ENCODE data around the gene OR2L13.

GRCh38 chr1:248144513-248145198 lies 49.7 kb downstream of the OR2L13 start, which contains the start of gene OR2M5:
- no peak for TF ChIP-seq POLR2A (IDR thresholded peaks at IDR 0.05; ENCODE audit: borderline replicate concordance, extremely low read depth, insufficient read depth, insufficient read length)
- TF ChIP-seq POLR2AphosphoS5 (IDR thresholded peaks at IDR 0.05; ENCODE audit: low read depth, low read length): no peak
- TF ChIP-seq, protein P1, sequence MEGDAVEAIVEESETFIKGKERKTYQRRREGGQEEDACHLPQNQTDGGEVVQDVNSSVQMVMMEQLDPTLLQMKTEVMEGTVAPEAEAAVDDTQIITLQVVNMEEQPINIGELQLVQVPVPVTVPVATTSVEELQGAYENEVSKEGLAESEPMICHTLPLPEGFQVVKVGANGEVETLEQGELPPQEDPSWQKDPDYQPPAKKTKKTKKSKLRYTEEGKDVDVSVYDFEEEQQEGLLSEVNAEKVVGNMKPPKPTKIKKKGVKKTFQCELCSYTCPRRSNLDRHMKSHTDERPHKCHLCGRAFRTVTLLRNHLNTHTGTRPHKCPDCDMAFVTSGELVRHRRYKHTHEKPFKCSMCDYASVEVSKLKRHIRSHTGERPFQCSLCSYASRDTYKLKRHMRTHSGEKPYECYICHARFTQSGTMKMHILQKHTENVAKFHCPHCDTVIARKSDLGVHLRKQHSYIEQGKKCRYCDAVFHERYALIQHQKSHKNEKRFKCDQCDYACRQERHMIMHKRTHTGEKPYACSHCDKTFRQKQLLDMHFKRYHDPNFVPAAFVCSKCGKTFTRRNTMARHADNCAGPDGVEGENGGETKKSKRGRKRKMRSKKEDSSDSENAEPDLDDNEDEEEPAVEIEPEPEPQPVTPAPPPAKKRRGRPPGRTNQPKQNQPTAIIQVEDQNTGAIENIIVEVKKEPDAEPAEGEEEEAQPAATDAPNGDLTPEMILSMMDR (IDR thresholded peaks at IDR 0.05 in 2 of 3, conservative IDR thresholded peaks at IDR 0.05 in 1 of 3; ENCODE audit: borderline replicate concordance in 1 of 3, insufficient read depth in 1 of 3, low read depth in 2 of 3, low read length in 2 of 3): no peak
- TF ChIP-seq MAX (IDR thresholded peaks at IDR 0.05): no peak
- TF ChIP-seq ELF1 (IDR thresholded peaks at IDR 0.05; ENCODE audit: borderline replicate concordance, low read depth): no peak
